Subcutaneous adipose tissue (tissue), 4 donors: ENCODE results near the gene KRT73. TPM values are rescaled to one million over a fixed set of nuclear protein-coding genes. Genes with fewer than 3 reads are reported as not detected.

Experiments used
- CTCF ChIP-seq: fragments of 450-650 bp; IDR thresholded peaks from one replicate; pipeline ENCODE4 v1.5.1; 2016; ENCODE audit warnings: low read depth, mild to moderate bottlenecking, control low read depth, antibody characterized with exemption, moderate library complexity
- total RNA-seq, 4 donors: library from RNA; depleted of rRNA; stranded (reverse); fragments of >200 nt; gene quantifications; one replicate each; pipeline ENCODE4 v1.1.0, GENCODE V29; 2016

Gene KRT73
- total RNA-seq, 4 donors from 2014 or later = not detected

- no peak for TF ChIP-seq CTCF
Measured at GRCh38 chr12:52618866-52619265, 507 bp upstream of the KRT73 start.

DNA sequence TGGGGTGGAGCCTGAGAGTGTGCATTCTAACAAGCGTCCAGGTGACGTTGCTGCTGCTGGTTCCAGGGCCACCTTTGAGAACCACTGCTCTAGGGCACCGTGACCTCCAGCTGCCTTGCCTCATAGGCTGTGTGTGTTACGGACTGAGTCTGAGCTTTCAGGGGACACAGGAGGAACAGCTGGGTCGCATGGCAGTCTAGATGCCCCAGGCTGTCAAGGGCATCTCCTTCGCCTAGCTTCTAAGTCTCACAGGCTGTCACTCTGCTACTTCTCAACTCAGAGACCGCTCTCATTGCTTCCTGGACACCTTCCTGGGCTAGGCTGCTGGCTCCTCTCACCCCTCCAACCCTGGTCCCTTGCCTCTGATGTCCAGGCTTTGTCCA lies 965 bp downstream of the KRT73 start:
- no peak for TF ChIP-seq CTCF

GRCh38 chr12:52616680-52617402 lies 1.5 kb downstream of the KRT73 start:
- TF ChIP-seq CTCF = no peak

DNA sequence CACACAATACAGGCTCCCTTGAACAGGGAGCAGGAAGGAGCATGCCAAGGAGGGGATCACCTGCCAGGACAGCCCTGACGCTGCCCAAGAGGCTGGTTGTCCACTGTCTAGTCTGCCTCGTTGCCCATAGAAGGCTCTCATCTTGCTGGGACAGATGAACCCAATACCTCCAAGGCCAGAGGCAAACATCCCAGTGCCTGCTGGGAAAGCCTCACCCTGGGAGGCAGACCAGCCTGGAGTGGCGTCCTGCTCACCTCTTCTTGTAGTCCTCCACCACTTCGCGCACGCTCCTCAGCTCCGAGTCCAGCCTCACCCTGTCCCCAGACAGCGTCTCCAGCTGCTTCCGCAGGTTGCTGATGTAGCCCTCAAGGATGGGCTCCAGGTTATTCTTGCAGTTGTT lies 2.4 kb downstream of the KRT73 start:
- TF ChIP-seq CTCF = no peak

- no peak for TF ChIP-seq CTCF
Measured at GRCh38 chr12:52615208-52615868, 3.0 kb downstream of the KRT73 start.

DNA sequence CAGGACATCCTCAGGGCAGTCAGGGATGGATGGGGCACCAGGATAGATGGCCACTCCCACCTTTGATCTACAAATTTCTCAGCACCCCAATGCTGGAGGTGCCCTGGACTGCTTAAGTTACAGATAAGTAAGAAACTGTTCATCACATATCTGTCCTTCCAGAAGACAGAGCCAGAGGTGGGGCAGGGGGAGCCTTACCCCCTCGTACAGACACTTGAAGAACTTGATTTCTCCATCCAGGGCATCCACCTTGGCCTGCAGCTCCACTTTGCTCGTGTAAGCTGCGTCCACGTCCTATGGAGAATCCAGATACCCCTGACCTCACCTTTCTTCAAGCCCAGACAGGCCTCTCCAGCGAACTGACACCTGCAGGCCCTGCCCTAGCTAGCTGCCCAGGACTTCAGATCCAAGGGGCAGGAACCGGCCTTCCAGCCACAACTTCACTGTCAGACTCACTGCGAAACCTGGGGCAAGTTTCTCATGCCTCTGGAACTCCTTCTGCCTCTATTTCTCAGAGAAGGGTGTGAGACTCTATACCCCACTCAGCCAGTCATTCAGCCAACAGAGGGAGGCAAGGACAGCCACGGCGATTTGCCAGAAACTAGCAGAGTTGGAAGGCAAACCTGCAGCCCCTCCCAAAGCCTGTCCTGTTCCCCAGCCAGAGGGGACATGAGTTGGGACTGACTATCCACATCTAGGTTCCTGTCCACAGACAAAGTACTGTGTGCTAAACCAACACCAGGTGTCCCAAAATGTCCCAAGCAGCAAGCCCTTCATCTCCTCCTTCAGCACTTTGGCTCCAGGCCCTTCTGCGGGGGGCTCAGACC lies 3.8 kb downstream of the KRT73 start:
- TF ChIP-seq CTCF = no peak

- TF ChIP-seq CTCF = no peak
Measured at GRCh38 chr12:52613384-52614030, 4.9 kb downstream of the KRT73 start.
